ENCODE measurements around the gene ZDHHC12. TPM values are rescaled to one million over a fixed set of nuclear protein-coding genes. Genes with fewer than 3 reads are reported as not detected.

ZDHHC12 gene
- total RNA-seq, 2 donors from 2014 or later, result 50.5 to 59.6 TPM

DNA sequence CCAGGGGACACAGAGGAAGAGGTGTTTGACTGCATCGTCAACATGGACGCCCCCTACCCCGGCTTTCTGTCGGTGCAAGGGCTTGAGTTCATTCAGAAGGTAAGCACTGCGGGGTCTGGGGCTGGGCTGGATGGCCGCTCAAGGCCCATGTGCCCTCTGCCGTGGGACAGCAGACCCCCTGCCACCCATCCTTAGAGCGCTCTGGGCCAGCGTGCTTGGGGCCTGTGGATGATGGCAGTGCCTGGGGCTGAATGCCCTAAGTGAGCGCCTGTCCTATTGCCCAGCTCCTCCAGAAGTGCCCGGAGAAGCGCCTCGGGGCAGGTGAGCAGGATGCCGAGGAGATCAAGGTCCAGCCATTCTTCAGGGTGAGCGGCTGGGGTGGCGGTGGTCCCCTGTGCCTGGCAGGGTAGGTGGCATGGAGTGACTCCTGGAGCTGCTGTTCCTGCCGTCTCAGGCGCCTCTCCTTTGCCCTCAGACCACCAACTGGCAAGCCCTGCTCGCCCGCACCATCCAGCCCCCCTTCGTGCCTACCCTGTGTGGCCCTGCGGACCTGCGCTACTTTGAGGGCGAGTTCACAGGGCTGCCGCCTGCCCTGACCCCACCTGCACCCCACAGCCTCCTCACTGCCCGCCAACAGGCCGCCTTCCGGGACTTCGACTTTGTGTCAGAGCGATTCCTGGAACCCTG is 3.9 kb downstream of the ZDHHC12 start:
- no peak overlapping the region for H3K4me3 Mint-ChIP-seq
- DNase-seq, result peak; percentile 57
- peak overlapping the region; percentile 35 for H3K27ac Mint-ChIP-seq
- Histone ChIP-seq H3K4me3 (ENCODE audit: low read length) (no peak overlapping the region), H3K36me3 (ENCODE audit: control insufficient read depth, insufficient read depth, low read length) (peaks cover 4% of the 10 kb centered on the region), H3K9me3 (ENCODE audit: control insufficient read depth, low read length) (no peaks in the 10 kb centered on the region), H3K27ac (ENCODE audit: low read depth, low read length) (no peak overlapping the region), H3K4me1 (ENCODE audit: control insufficient read depth, insufficient read depth, low read length) (no peaks in the 10 kb centered on the region), H3K9ac (ENCODE audit: extremely low read depth, low read length, poor library complexity, severe bottlenecking) (no peak overlapping the region), H3K27me3 (ENCODE audit: control insufficient read depth, insufficient read depth, low read length, poor library complexity, severe bottlenecking) (no peaks in the 10 kb centered on the region)
- H3K36me3 Mint-ChIP-seq (ENCODE audit: low read depth), result peaks cover 22% of the 10 kb centered on the region
- WGBS, 2 experiments (ENCODE audit: insufficient coverage in 1 of 2, insufficient read length in 1 of 2), result 94 to 98% methylated on average over 19 to 30 of the region's 30 CpGs
- no peaks in the 10 kb centered on the region for H3K9me3 Mint-ChIP-seq
- TF ChIP-seq, protein P1, sequence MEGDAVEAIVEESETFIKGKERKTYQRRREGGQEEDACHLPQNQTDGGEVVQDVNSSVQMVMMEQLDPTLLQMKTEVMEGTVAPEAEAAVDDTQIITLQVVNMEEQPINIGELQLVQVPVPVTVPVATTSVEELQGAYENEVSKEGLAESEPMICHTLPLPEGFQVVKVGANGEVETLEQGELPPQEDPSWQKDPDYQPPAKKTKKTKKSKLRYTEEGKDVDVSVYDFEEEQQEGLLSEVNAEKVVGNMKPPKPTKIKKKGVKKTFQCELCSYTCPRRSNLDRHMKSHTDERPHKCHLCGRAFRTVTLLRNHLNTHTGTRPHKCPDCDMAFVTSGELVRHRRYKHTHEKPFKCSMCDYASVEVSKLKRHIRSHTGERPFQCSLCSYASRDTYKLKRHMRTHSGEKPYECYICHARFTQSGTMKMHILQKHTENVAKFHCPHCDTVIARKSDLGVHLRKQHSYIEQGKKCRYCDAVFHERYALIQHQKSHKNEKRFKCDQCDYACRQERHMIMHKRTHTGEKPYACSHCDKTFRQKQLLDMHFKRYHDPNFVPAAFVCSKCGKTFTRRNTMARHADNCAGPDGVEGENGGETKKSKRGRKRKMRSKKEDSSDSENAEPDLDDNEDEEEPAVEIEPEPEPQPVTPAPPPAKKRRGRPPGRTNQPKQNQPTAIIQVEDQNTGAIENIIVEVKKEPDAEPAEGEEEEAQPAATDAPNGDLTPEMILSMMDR (conservative IDR thresholded peaks at IDR 0.05), result peak; percentile 19
- peaks cover 10% of the 10 kb centered on the region for H3K4me1 Mint-ChIP-seq
- no peaks in the 10 kb centered on the region for H3K27me3 Mint-ChIP-seq (ENCODE audit: insufficient read depth)

DNA sequence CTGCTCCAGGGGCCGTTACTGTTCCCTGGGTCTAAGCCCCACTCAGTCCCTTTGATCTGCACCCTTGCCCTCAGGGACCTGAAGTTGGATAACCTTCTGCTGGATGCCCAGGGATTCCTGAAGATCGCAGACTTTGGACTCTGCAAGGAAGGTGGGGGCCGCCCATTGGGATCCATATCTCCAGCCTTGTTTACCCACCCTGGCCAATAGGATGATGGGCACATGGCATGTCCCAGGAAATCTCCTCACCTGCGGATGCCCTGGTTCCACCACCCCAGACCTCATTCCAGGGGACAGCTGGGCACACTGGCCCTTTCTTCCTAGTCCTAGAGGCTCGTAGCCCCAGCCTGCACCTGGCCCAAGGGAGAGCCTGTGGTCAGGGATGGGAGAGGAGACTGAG is 5.5 kb downstream of the ZDHHC12 start:
- H3K27me3 ChIP-seq (ENCODE audit: control insufficient read depth, insufficient read depth, low read length, poor library complexity, severe bottlenecking), result no peaks in the 10 kb centered on the region
- no peak overlapping the region for H3K27ac ChIP-seq (ENCODE audit: low read depth, low read length)
- Mint-ChIP-seq H3K4me3 (no peak overlapping the region), H3K27me3 (ENCODE audit: insufficient read depth) (no peaks in the 10 kb centered on the region), H3K27ac (no peak overlapping the region), H3K4me1 (peaks cover 10% of the 10 kb centered on the region), H3K36me3 (ENCODE audit: low read depth) (peaks cover 26% of the 10 kb centered on the region), H3K9me3 (no peaks in the 10 kb centered on the region)
- no peaks in the 10 kb centered on the region for H3K9me3 ChIP-seq (ENCODE audit: control insufficient read depth, low read length)
- no peak for DNase-seq
- no peak overlapping the region for H3K9ac ChIP-seq (ENCODE audit: extremely low read depth, low read length, poor library complexity, severe bottlenecking)
- no peaks in the 10 kb centered on the region for H3K4me1 ChIP-seq (ENCODE audit: control insufficient read depth, insufficient read depth, low read length)
- peaks cover 9% of the 10 kb centered on the region for H3K36me3 ChIP-seq (ENCODE audit: control insufficient read depth, insufficient read depth, low read length)
- no peak overlapping the region for H3K4me3 ChIP-seq (ENCODE audit: low read length)
- TF ChIP-seq, protein P1 (conservative IDR thresholded peaks at IDR 0.05), result no peak
- WGBS, 2 experiments (ENCODE audit: insufficient coverage in 1 of 2, insufficient read length in 1 of 2), result 96 to 100% methylated on average over 2 to 5 of the region's 5 CpGs

DNA sequence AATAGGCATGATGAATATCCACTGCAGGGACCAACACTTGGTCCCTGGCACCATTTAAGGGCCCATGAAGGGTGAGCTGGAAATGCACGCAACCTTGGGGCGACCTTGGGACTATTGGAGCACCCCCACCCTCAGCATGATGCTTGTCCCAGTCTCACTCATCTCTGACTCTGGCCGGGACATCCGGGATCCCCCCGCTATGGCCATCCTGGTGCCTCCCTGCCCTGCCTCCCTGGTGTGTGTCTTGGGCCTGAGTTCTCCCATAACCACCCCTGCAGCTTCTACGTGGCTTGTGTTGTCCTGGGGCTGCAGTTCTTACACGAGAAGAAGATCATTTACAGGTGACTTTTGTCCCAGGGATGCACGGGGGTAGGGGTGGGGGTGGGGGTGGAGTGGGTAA is 5.9 kb downstream of the ZDHHC12 start:
- no peaks in the 10 kb centered on the region for H3K4me1 ChIP-seq (ENCODE audit: control insufficient read depth, insufficient read depth, low read length)
- no peak overlapping the region for H3K9ac ChIP-seq (ENCODE audit: extremely low read depth, low read length, poor library complexity, severe bottlenecking)
- DNase-seq, result no peak
- no peaks in the 10 kb centered on the region for H3K9me3 Mint-ChIP-seq
- H3K36me3 ChIP-seq (ENCODE audit: control insufficient read depth, insufficient read depth, low read length), result peaks cover 9% of the 10 kb centered on the region
- H3K4me3 ChIP-seq (ENCODE audit: low read length), result no peak overlapping the region
- peaks cover 26% of the 10 kb centered on the region for H3K36me3 Mint-ChIP-seq (ENCODE audit: low read depth)
- TF ChIP-seq, protein P1 (conservative IDR thresholded peaks at IDR 0.05), result no peak
- H3K4me3 Mint-ChIP-seq, result no peak overlapping the region
- peaks cover 9% of the 10 kb centered on the region for H3K4me1 Mint-ChIP-seq
- H3K9me3 ChIP-seq (ENCODE audit: control insufficient read depth, low read length), result no peaks in the 10 kb centered on the region
- H3K27ac ChIP-seq (ENCODE audit: low read depth, low read length), result no peak overlapping the region
- no peak overlapping the region for H3K27ac Mint-ChIP-seq
- no peaks in the 10 kb centered on the region for H3K27me3 ChIP-seq (ENCODE audit: control insufficient read depth, insufficient read depth, low read length, poor library complexity, severe bottlenecking)
- H3K27me3 Mint-ChIP-seq (ENCODE audit: insufficient read depth), result no peaks in the 10 kb centered on the region
- 96 to 100% methylated on average over 5 to 8 of the region's 8 CpGs for WGBS, 2 experiments (ENCODE audit: insufficient coverage in 1 of 2, insufficient read length in 1 of 2)
